ENCODE data around the gene ZBTB16.

ZBTB16 gene

DNA sequence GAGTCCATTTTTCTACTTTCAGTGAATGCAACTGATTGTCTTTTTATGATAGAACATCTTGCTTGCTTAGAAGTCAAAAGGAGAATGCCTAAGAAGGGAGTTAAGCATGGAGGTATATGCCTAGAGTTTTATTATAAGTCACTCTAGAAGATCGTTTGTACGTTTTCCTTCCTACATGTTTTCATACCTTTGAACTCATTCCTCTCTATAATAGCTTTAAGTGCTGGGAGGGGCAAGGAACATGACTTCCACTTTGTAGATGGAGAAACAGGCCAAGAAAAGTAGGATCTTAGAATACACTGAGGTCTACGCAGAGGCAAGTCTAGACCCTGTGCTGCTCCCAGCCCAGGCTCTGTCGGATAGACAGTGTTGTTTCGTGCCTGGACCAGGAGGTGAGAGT is 114.3 kb downstream of the ZBTB16 start:
- POLR2A ChIA-PET, result no interaction called here
- Histone ChIP-seq H3K27ac (ENCODE audit: extremely low read depth, low read depth, low read length) (no peak overlapping the region), H3K36me3 (ENCODE audit: control insufficient read depth in 2 of 2, insufficient read depth in 1 of 2, low read length in 2 of 2) (no peaks in the 10 kb centered on the region), H3K9me3 (ENCODE audit: control insufficient read depth, insufficient read depth, low read depth, low read length) (no peaks in the 10 kb centered on the region), H3K4me3 (ENCODE audit: low read depth, low read length) (no peak overlapping the region), H3K4me1 (ENCODE audit: control insufficient read depth, insufficient read depth, low read length) (no peaks in the 10 kb centered on the region)
- CTCF ChIA-PET, result interaction anchor here (1.2 kb wide), 1 partner anchor 14 kb away, joined by 3 read pairs; no protein-coding TSS in a partner anchor
- TF ChIP-seq, protein P1, sequence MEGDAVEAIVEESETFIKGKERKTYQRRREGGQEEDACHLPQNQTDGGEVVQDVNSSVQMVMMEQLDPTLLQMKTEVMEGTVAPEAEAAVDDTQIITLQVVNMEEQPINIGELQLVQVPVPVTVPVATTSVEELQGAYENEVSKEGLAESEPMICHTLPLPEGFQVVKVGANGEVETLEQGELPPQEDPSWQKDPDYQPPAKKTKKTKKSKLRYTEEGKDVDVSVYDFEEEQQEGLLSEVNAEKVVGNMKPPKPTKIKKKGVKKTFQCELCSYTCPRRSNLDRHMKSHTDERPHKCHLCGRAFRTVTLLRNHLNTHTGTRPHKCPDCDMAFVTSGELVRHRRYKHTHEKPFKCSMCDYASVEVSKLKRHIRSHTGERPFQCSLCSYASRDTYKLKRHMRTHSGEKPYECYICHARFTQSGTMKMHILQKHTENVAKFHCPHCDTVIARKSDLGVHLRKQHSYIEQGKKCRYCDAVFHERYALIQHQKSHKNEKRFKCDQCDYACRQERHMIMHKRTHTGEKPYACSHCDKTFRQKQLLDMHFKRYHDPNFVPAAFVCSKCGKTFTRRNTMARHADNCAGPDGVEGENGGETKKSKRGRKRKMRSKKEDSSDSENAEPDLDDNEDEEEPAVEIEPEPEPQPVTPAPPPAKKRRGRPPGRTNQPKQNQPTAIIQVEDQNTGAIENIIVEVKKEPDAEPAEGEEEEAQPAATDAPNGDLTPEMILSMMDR (tag by site-specific recombination; IDR thresholded peaks at IDR 0.05), result no peak
- TF ChIP-seq KLF10 (tag by site-specific recombination; IDR thresholded peaks at IDR 0.05), result no peak
- no peak for TF ChIP-seq ZNF155 (tag by site-specific recombination; IDR thresholded peaks at IDR 0.05)
- TF ChIP-seq, protein P2, sequence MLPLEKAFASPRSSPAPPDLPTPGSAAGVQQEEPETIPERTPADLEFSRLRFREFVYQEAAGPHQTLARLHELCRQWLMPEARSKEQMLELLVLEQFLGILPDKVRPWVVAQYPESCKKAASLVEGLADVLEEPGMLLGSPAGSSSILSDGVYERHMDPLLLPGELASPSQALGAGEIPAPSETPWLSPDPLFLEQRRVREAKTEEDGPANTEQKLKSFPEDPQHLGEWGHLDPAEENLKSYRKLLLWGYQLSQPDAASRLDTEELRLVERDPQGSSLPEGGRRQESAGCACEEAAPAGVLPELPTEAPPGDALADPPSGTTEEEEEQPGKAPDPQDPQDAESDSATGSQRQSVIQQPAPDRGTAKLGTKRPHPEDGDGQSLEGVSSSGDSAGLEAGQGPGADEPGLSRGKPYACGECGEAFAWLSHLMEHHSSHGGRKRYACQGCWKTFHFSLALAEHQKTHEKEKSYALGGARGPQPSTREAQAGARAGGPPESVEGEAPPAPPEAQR (tag by site-specific recombination; IDR thresholded peaks at IDR 0.05), result no peak
- TF ChIP-seq BCL11B (tag by site-specific recombination; IDR thresholded peaks at IDR 0.05; ENCODE audit: low read depth), result no peak
- TF ChIP-seq, protein P3, sequence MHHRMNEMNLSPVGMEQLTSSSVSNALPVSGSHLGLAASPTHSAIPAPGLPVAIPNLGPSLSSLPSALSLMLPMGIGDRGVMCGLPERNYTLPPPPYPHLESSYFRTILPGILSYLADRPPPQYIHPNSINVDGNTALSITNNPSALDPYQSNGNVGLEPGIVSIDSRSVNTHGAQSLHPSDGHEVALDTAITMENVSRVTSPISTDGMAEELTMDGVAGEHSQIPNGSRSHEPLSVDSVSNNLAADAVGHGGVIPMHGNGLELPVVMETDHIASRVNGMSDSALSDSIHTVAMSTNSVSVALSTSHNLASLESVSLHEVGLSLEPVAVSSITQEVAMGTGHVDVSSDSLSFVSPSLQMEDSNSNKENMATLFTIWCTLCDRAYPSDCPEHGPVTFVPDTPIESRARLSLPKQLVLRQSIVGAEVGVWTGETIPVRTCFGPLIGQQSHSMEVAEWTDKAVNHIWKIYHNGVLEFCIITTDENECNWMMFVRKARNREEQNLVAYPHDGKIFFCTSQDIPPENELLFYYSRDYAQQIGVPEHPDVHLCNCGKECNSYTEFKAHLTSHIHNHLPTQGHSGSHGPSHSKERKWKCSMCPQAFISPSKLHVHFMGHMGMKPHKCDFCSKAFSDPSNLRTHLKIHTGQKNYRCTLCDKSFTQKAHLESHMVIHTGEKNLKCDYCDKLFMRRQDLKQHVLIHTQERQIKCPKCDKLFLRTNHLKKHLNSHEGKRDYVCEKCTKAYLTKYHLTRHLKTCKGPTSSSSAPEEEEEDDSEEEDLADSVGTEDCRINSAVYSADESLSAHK (tag by site-specific recombination; IDR thresholded peaks at IDR 0.05), result no peak

DNA sequence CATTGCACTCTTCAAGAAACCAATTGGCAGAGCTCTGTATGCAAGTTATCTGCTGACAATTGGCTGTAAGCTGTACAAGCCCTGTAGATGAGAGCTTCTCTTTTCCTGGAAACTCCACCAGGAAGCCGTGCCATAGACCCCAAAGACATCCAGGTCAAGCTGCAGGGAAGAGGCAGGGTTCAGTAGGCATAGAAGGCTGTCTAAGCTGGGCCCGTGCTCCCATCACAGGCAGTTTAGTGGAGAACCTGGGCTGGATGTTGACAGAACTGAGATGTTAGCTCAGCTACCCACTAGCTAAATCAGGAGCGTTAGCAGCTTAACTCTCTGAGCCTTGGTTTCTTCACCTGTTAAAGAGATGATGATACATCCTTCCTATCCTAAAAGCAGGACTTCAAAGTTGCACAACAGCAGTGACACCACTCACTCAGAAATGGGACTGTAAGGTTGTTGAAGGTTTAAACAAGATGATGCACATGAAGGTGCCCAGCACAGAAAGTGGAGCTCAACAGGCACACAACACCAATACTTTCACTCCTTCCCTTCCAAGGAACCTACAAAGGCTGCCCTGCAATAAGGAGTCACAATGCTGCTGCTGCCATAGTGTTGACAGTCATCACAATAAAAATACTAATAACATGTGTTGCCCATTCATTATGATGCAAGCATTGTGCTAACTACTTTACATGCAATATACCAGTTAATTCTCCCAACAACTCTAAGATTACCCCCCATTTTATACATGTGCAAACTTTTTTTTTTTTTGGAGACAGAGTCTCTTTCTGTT is 115.4 kb downstream of the ZBTB16 start:
- H3K9me3 ChIP-seq (ENCODE audit: control insufficient read depth, insufficient read depth, low read depth, low read length), result no peaks in the 10 kb centered on the region
- ChIA-PET POLR2A (no interaction called here), CTCF (interaction anchor here (0.8 to 1.9 kb wide), 3 partner anchors 13 to 180 kb away, joined by 3 to 10 read pairs (median 5); no protein-coding TSS in a partner anchor)
- TF ChIP-seq, protein P4, sequence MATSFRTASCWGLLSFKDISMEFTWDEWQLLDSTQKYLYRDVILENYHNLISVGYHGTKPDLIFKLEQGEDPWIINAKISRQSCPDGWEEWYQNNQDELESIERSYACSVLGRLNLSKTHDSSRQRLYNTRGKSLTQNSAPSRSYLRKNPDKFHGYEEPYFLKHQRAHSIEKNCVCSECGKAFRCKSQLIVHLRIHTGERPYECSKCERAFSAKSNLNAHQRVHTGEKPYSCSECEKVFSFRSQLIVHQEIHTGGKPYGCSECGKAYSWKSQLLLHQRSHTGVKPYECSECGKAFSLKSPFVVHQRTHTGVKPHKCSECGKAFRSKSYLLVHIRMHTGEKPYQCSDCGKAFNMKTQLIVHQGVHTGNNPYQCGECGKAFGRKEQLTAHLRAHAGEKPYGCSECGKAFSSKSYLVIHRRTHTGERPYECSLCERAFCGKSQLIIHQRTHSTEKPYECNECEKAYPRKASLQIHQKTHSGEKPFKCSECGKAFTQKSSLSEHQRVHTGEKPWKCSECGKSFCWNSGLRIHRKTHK (tag by site-specific recombination; IDR thresholded peaks at IDR 0.05), result no peak
- TF ChIP-seq, protein P5, sequence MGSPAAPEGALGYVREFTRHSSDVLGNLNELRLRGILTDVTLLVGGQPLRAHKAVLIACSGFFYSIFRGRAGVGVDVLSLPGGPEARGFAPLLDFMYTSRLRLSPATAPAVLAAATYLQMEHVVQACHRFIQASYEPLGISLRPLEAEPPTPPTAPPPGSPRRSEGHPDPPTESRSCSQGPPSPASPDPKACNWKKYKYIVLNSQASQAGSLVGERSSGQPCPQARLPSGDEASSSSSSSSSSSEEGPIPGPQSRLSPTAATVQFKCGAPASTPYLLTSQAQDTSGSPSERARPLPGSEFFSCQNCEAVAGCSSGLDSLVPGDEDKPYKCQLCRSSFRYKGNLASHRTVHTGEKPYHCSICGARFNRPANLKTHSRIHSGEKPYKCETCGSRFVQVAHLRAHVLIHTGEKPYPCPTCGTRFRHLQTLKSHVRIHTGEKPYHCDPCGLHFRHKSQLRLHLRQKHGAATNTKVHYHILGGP (tag by site-specific recombination; IDR thresholded peaks at IDR 0.05), result no peak
- no peak for TF ChIP-seq ZSCAN30 (tag by site-specific recombination; IDR thresholded peaks at IDR 0.05)
- TF ChIP-seq ZBTB1 (tag by site-specific recombination; IDR thresholded peaks at IDR 0.05), result no peak
- no peak for TF ChIP-seq ZNF211 (tag by site-specific recombination; IDR thresholded peaks at IDR 0.05; ENCODE audit: low read depth)
- TF ChIP-seq ZNF510 (tag by site-specific recombination; IDR thresholded peaks at IDR 0.05; ENCODE audit: insufficient replicate concordance), result no peak
- TF ChIP-seq, protein P6, sequence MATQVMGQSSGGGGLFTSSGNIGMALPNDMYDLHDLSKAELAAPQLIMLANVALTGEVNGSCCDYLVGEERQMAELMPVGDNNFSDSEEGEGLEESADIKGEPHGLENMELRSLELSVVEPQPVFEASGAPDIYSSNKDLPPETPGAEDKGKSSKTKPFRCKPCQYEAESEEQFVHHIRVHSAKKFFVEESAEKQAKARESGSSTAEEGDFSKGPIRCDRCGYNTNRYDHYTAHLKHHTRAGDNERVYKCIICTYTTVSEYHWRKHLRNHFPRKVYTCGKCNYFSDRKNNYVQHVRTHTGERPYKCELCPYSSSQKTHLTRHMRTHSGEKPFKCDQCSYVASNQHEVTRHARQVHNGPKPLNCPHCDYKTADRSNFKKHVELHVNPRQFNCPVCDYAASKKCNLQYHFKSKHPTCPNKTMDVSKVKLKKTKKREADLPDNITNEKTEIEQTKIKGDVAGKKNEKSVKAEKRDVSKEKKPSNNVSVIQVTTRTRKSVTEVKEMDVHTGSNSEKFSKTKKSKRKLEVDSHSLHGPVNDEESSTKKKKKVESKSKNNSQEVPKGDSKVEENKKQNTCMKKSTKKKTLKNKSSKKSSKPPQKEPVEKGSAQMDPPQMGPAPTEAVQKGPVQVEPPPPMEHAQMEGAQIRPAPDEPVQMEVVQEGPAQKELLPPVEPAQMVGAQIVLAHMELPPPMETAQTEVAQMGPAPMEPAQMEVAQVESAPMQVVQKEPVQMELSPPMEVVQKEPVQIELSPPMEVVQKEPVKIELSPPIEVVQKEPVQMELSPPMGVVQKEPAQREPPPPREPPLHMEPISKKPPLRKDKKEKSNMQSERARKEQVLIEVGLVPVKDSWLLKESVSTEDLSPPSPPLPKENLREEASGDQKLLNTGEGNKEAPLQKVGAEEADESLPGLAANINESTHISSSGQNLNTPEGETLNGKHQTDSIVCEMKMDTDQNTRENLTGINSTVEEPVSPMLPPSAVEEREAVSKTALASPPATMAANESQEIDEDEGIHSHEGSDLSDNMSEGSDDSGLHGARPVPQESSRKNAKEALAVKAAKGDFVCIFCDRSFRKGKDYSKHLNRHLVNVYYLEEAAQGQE (tag by site-specific recombination; IDR thresholded peaks at IDR 0.05), result no peak
- TF ChIP-seq, protein P1 (tag by site-specific recombination; IDR thresholded peaks at IDR 0.05), result no peak
- TF ChIP-seq ZNF571 (tag by site-specific recombination; IDR thresholded peaks at IDR 0.05), result no peak
- no peak for TF ChIP-seq GLIS1 (tag by site-specific recombination; IDR thresholded peaks at IDR 0.05)
- TF ChIP-seq ZNF473 (tag by site-specific recombination; IDR thresholded peaks at IDR 0.05), result no peak
- H3K27ac ChIP-seq (ENCODE audit: extremely low read depth, low read depth, low read length), result no peak overlapping the region
- H3K4me1 ChIP-seq (ENCODE audit: control insufficient read depth, insufficient read depth, low read length), result no peaks in the 10 kb centered on the region; the same call in 1 of the 2 replicates
- H3K36me3 ChIP-seq (ENCODE audit: control insufficient read depth in 2 of 2, insufficient read depth in 1 of 2, low read length in 2 of 2), result no peaks in the 10 kb centered on the region
- H3K4me3 ChIP-seq (ENCODE audit: low read depth, low read length), result no peak overlapping the region

Data from HEK293 (cell line).